ENCODE results near the gene ZNF710.

Gene ZNF710

GRCh38 chr15:90016721-90017120 lies 15.6 kb downstream of the ZNF710 start:
- Histone ChIP-seq H3K9me2 (replicated peaks; ENCODE audit: control insufficient read depth, low read length) (no peaks in the 10 kb centered on the region), H3K36me3 (ENCODE audit: control insufficient read depth, low read length) (peaks cover 3% of the 10 kb centered on the region; the same call in 1 of the 2 replicates), H3K4me1 (ENCODE audit: control insufficient read depth, low read length) (no peaks in the 10 kb centered on the region), H3K4me2 (ENCODE audit: low read length) (no peak overlapping the region), H4K20me1 (ENCODE audit: control insufficient read depth, insufficient read depth, low read depth, low read length) (peaks cover 9% of the 10 kb centered on the region), H3K27me3 (ENCODE audit: control insufficient read depth, low read length) (no peaks in the 10 kb centered on the region), H3K27ac (ENCODE audit: low read depth, low read length) (no peak overlapping the region), H3K79me2 (ENCODE audit: control insufficient read depth, low read length) (peaks cover 93% of the 10 kb centered on the region), H3K9me3 (ENCODE audit: control insufficient read depth, insufficient read depth, low read length) (peaks cover 4% of the 10 kb centered on the region; the same call in 1 of the 2 replicates), H3K4me3 (ENCODE audit: low read length) (no peak overlapping the region), H3F3A (ENCODE audit: control insufficient read depth, insufficient read depth) (no peaks in the 10 kb centered on the region)
- TF ChIP-seq CTCF (IDR thresholded peaks at IDR 0.05; ENCODE audit: low read depth, low read length, poor library complexity, severe bottlenecking) (no peak), EZH2phosphoT487 (IDR thresholded peaks at IDR 0.05; ENCODE audit: borderline replicate concordance, low read length) (no peak)

- Histone ChIP-seq H3K9me3 (ENCODE audit: control insufficient read depth, insufficient read depth, low read length) (no peaks in the 10 kb centered on the region), H3K4me2 (ENCODE audit: low read length) (no peak overlapping the region), H3K27me3 (ENCODE audit: control insufficient read depth, low read length) (no peaks in the 10 kb centered on the region), H3K4me3 (ENCODE audit: low read length) (no peak overlapping the region), H3F3A (ENCODE audit: control insufficient read depth, insufficient read depth) (no peaks in the 10 kb centered on the region), H4K20me1 (ENCODE audit: control insufficient read depth, insufficient read depth, low read depth, low read length) (peaks cover 14% of the 10 kb centered on the region), H3K9me2 (replicated peaks; ENCODE audit: control insufficient read depth, low read length) (no peaks in the 10 kb centered on the region), H3K27ac (ENCODE audit: low read depth, low read length) (no peak overlapping the region), H3K36me3 (ENCODE audit: control insufficient read depth, low read length) (no peaks in the 10 kb centered on the region), H3K4me1 (ENCODE audit: control insufficient read depth, low read length) (no peaks in the 10 kb centered on the region), H3K79me2 (ENCODE audit: control insufficient read depth, low read length) (peaks cover 89% of the 10 kb centered on the region)
- TF ChIP-seq EZH2phosphoT487 (IDR thresholded peaks at IDR 0.05; ENCODE audit: borderline replicate concordance, low read length) (no peak), CTCF (IDR thresholded peaks at IDR 0.05; ENCODE audit: low read depth, low read length, poor library complexity, severe bottlenecking) (no peak)
Measured at GRCh38 chr15:90018216-90018831, 17.2 kb downstream of the ZNF710 start.

- Histone ChIP-seq H3K27ac (ENCODE audit: low read depth, low read length) (no peak overlapping the region), H3K4me2 (ENCODE audit: low read length) (no peak overlapping the region), H4K20me1 (ENCODE audit: control insufficient read depth, insufficient read depth, low read depth, low read length) (peaks cover 14% of the 10 kb centered on the region), H3K27me3 (ENCODE audit: control insufficient read depth, low read length) (no peaks in the 10 kb centered on the region), H3K36me3 (ENCODE audit: control insufficient read depth, low read length) (no peaks in the 10 kb centered on the region), H3K4me1 (ENCODE audit: control insufficient read depth, low read length) (no peaks in the 10 kb centered on the region), H3K9me2 (replicated peaks; ENCODE audit: control insufficient read depth, low read length) (no peaks in the 10 kb centered on the region), H3K9me3 (ENCODE audit: control insufficient read depth, insufficient read depth, low read length) (no peaks in the 10 kb centered on the region), H3F3A (ENCODE audit: control insufficient read depth, insufficient read depth) (no peaks in the 10 kb centered on the region), H3K4me3 (ENCODE audit: low read length) (no peak overlapping the region), H3K79me2 (ENCODE audit: control insufficient read depth, low read length) (peaks cover 87% of the 10 kb centered on the region)
- no peak for TF ChIP-seq CTCF (IDR thresholded peaks at IDR 0.05; ENCODE audit: low read depth, low read length, poor library complexity, severe bottlenecking)
- TF ChIP-seq EZH2phosphoT487 (IDR thresholded peaks at IDR 0.05; ENCODE audit: borderline replicate concordance, low read length) = no peak
Measured at GRCh38 chr15:90019611-90020010, 18.5 kb downstream of the ZNF710 start.
